Measurements from ENCODE around the gene KCTD18. TPM values are rescaled to one million over a fixed set of nuclear protein-coding genes. Genes with fewer than 3 reads are reported as not detected.

The KCTD18 gene
- total RNA-seq, 1 donor from 2014 or later: 4.7 TPM

DNA sequence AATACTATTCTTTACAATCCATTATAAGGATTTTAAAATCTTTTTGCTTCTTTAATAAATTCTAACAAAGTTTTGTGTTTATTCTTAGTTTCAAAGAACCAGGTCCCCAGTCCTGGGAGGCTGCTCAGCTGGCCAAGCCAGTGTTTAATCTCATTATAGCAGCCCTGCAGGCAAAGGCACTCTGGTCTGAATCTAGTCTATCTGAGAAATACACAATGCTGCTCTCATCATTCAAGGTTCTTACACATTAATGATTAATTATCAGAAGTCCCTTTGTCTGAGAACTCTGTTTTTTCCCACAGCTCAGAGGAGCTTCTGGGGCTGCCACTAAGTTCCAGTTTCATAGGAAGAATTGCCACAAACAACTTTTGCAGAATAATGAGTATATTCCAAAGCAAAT, 27.7 kb downstream of the KCTD18 start:
- H3K36me3 Mint-ChIP-seq (ENCODE audit: unreplicated experiment): no peaks in the 10 kb centered on the region
- no peak for DNase-seq
- H3K4me1 Mint-ChIP-seq (ENCODE audit: low read depth, unreplicated experiment): peaks cover 5% of the 10 kb centered on the region
- H3K4me3 Mint-ChIP-seq (ENCODE audit: unreplicated experiment): no peak overlapping the region
- peaks cover 3% of the 10 kb centered on the region for H3K27me3 Mint-ChIP-seq (ENCODE audit: unreplicated experiment)
- peaks cover 2% of the 10 kb centered on the region for H3K9me3 Mint-ChIP-seq (ENCODE audit: unreplicated experiment)
- H3K27ac Mint-ChIP-seq (ENCODE audit: unreplicated experiment): no peak overlapping the region
- TF ChIP-seq, protein P1, sequence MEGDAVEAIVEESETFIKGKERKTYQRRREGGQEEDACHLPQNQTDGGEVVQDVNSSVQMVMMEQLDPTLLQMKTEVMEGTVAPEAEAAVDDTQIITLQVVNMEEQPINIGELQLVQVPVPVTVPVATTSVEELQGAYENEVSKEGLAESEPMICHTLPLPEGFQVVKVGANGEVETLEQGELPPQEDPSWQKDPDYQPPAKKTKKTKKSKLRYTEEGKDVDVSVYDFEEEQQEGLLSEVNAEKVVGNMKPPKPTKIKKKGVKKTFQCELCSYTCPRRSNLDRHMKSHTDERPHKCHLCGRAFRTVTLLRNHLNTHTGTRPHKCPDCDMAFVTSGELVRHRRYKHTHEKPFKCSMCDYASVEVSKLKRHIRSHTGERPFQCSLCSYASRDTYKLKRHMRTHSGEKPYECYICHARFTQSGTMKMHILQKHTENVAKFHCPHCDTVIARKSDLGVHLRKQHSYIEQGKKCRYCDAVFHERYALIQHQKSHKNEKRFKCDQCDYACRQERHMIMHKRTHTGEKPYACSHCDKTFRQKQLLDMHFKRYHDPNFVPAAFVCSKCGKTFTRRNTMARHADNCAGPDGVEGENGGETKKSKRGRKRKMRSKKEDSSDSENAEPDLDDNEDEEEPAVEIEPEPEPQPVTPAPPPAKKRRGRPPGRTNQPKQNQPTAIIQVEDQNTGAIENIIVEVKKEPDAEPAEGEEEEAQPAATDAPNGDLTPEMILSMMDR (IDR thresholded peaks at IDR 0.05; ENCODE audit: partially characterized antibody, unreplicated experiment): no peak

DNA sequence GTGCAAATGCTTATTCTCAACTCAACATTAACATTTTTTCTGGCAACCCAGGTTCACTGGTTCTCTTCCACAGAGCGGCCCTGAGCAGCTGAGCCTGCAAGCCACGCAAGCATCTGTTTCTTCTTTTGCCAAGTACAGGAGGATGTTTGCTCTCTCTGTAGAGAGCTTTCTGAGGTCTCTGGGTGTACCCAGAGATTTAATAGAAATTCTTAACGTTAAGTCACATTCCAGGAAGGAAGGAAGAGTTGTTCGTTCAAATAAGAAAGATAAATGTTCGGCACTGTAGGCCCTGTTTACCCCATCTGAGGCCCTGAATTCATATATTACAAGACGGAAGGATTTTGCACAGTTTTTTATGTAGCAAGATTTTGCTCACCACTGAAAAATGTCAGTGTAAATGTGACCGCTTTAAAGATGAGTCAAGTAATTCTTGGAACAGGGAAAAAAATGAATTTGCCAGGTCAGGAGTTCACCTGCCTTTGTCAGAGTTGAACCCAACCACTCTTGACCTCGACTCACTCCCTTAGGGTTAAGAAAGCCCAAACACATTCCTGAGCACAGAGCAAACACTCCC, 30.1 kb downstream of the KCTD18 start:
- Mint-ChIP-seq H3K27ac (ENCODE audit: unreplicated experiment) (no peak overlapping the region), H3K4me1 (ENCODE audit: low read depth, unreplicated experiment) (peaks cover 2% of the 10 kb centered on the region), H3K27me3 (ENCODE audit: unreplicated experiment) (peaks cover 5% of the 10 kb centered on the region), H3K4me3 (ENCODE audit: unreplicated experiment) (no peak overlapping the region), H3K9me3 (ENCODE audit: unreplicated experiment) (peaks cover 2% of the 10 kb centered on the region), H3K36me3 (ENCODE audit: unreplicated experiment) (no peaks in the 10 kb centered on the region)
- DNase-seq: no peak
- TF ChIP-seq, protein P1 (IDR thresholded peaks at IDR 0.05; ENCODE audit: partially characterized antibody, unreplicated experiment): no peak

DNA sequence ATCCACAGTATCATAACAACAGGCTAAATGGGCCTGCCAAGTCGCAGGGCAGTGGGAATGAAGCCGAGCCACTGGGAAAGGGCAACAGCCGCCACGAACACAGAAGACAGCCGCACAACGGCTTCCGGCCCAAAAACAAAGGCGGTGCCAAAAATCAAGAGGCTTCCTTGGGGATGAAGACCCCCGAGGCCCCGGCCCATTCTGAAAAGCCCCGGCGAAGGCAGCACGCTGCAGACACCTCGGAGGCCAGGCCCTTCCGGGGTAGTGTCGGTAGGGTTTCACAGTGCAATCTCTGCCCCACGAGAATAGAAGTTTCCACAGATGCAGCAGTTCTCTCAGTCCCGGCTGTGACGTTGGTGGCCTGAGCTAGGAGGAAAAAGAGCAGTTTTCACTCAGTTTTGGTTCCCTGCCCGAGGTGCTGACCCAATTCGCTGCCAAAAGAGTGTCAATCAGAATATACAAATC, 32.2 kb downstream of the KCTD18 start:
- no peak overlapping the region for H3K27ac Mint-ChIP-seq (ENCODE audit: unreplicated experiment)

DNA sequence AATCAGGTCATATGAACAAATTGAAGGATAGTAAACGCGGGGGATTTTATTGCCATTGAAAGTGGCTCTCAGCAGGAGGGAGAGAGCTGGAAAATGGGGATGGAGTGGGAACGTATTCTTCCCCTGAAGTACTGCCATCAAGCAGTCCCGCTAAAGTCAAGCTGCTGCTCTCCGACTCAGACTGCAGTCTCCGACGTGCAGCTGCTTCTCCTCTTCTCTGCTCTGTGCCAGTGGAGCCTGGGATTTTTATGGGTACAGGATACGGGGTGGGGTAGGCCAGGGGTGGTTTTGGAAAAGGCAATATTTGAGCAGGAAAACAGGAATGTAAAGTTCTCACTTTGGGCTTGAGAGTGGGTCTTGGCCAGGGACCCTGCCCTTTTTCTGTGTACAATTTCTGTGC, 33.0 kb downstream of the KCTD18 start:
- peaks cover 2% of the 10 kb centered on the region for H3K4me1 Mint-ChIP-seq (ENCODE audit: low read depth, unreplicated experiment)

More for the DNA sequence above, 32.2 kb downstream of the KCTD18 start:
- Mint-ChIP-seq H3K36me3 (ENCODE audit: unreplicated experiment) (no peaks in the 10 kb centered on the region), H3K27me3 (ENCODE audit: unreplicated experiment) (peaks cover 6% of the 10 kb centered on the region), H3K4me1 (ENCODE audit: low read depth, unreplicated experiment) (peaks cover 2% of the 10 kb centered on the region), H3K4me3 (ENCODE audit: unreplicated experiment) (no peak overlapping the region), H3K9me3 (ENCODE audit: unreplicated experiment) (no peaks in the 10 kb centered on the region)
- DNase-seq: no peak
- TF ChIP-seq, protein P1 (IDR thresholded peaks at IDR 0.05; ENCODE audit: partially characterized antibody, unreplicated experiment): no peak

DNA sequence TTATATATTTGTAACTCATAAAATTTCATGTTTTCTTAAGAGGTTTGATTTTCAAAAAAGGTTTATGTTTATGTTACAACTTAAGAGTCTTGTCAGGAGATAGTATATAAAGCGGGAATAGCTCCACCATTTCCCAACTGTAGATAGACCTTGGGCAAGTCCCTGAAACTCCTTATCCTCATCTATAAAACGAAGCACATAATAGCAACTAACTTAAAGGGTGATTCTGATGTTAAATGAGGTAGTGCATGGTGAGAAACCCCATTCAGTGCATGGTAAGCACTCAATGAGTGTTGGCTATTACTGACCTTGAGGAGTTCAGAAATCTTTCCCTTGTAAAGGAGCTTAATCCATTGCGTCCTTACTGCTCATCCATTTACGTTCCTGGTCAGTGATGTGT, 34.1 kb downstream of the KCTD18 start:
- Mint-ChIP-seq H3K9me3 (ENCODE audit: unreplicated experiment) (no peaks in the 10 kb centered on the region), H3K4me3 (ENCODE audit: unreplicated experiment) (no peak overlapping the region), H3K27ac (ENCODE audit: unreplicated experiment) (no peak overlapping the region), H3K27me3 (ENCODE audit: unreplicated experiment) (peaks cover 11% of the 10 kb centered on the region), H3K36me3 (ENCODE audit: unreplicated experiment) (no peaks in the 10 kb centered on the region), H3K4me1 (ENCODE audit: low read depth, unreplicated experiment) (peaks cover 3% of the 10 kb centered on the region)
- TF ChIP-seq, protein P1 (IDR thresholded peaks at IDR 0.05; ENCODE audit: partially characterized antibody, unreplicated experiment): no peak
- no peak for DNase-seq

More for the DNA sequence above, 33.0 kb downstream of the KCTD18 start:
- DNase-seq: no peak
- peaks cover 7% of the 10 kb centered on the region for H3K27me3 Mint-ChIP-seq (ENCODE audit: unreplicated experiment)
- H3K4me3 Mint-ChIP-seq (ENCODE audit: unreplicated experiment): no peak overlapping the region
- no peaks in the 10 kb centered on the region for H3K36me3 Mint-ChIP-seq (ENCODE audit: unreplicated experiment)
- no peaks in the 10 kb centered on the region for H3K9me3 Mint-ChIP-seq (ENCODE audit: unreplicated experiment)
- no peak overlapping the region for H3K27ac Mint-ChIP-seq (ENCODE audit: unreplicated experiment)
- TF ChIP-seq, protein P1 (IDR thresholded peaks at IDR 0.05; ENCODE audit: partially characterized antibody, unreplicated experiment): no peak

Data from glutamatergic neuron (in vitro differentiated cells).